Upper lobe of right lung (tissue), 1 donor: ENCODE measurements around the gene TBX19. TPM values are rescaled to one million over a fixed set of nuclear protein-coding genes. Genes with fewer than 3 reads are reported as not detected.

ENCODE experiments used
- ATAC-seq: fragments of 200-7000 bp; cut with Tn5 transposase; one replicate; pipeline ENCODE4 v1.9.1; 2020; ENCODE audit warnings: mild to moderate bottlenecking, moderate library complexity
- DNase-seq: peaks from one replicate; pipeline ENCODE4 v3.0.0-alpha.2; 2020
- H3K27ac ChIP-seq: fragments of 200-600 bp; one replicate; pipeline ENCODE4 v1.8.0; 2022
- H3K27me3 ChIP-seq: fragments of 200-600 bp; one replicate; pipeline ENCODE4 v1.8.0; 2022; ENCODE audit warnings: mild to moderate bottlenecking
- H3K36me3 ChIP-seq: fragments of 200-600 bp; one replicate; pipeline ENCODE4 v1.8.0; 2022
- H3K4me1 ChIP-seq: fragments of 200-600 bp; one replicate; pipeline ENCODE4 v1.8.0; 2022
- H3K4me3 ChIP-seq: fragments of 200-600 bp; one replicate; pipeline ENCODE4 v1.8.0; 2022; ENCODE audit warnings: mild to moderate bottlenecking
- H3K9me3 ChIP-seq: fragments of 200-600 bp; one replicate; pipeline ENCODE4 v1.8.0; 2022
- intact Hi-C: fragments of 100-400 bp; cut with DNase I; formaldehyde crosslinking; loops from one replicate; pipeline ENCODE4 v1.11.0; 2022
- total RNA-seq: library from RNA; stranded (reverse); fragmentation: NEBNext Ultra II Directional; extraction: Animal tissue kit (Norgen Biotek cat#: 25700); gene quantifications from one replicate; pipeline ENCODE4 v1.2.1, GENCODE V29; 2021
- TF ChIP-seq, protein P1 (sequence below): fragments of 200-600 bp; IDR thresholded peaks from one replicate; pipeline ENCODE4 v1.8.0; 2022; ENCODE audit warnings: antibody characterized with exemption
- donor health status: DM: no; HTN: yes; CAD: no; lungs with severe emphysema.

The TBX19 gene
- total RNA-seq, 1 donor from 2014 or later: 3.5 TPM

DNA sequence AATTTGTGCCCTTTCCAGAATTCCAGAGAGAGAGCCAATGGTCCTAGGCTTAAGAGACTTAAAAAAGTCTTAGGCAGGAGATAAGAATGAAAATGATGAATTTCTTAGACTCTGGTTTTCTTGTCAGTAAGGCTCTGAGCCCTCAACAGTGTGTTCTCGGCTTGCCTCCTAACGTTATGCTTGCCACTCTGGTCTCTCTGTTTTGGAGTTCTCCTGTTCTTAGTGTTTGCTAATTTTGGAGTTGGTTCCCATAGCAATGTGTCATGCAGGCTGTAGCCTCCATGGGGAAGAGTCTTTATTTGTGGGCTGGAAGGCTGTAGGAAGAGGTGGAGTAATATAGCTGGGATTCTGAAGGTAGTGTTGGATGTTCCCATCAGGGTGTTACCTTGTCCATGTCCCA lies 19.9 kb downstream of the TBX19 start:
- DNase-seq (no peak), ATAC-seq (no peak)
- intact Hi-C loops: no loop called here

DNA sequence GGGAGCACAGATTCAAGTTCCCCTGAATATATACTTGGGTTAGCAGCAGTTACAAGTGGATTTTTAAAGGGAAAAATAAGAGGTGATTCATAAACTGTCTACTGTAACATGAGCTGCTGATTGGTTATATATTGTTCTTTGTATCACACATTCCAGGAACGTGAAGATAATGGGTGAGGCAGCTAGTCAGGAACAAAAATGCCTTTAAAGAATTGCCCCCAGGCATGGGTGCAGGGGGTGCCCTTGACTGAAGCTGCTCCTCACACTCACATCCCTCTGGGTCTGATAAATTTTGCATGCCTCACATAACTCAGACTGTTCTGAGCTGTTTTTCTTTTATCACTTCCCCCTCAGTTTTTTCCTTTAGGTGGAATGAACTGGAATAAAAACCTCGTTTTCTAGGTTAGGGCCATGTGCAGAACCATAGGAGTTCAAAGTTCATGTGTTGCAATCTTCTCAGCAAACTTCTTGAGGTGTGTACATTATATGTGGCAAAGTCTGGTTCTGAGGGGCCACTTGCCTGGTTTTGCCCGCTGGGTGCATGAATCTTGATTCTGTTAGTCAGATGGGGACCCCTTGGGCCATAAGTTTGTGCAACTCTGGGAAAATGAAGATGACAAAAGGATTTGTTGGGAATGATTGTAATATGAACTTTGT lies 21.1 kb downstream of the TBX19 start:
- Histone ChIP-seq H3K36me3 (no peaks in the 10 kb centered on the region), H3K9me3 (no peaks in the 10 kb centered on the region), H3K27ac (no peak overlapping the region), H3K27me3 (no peaks in the 10 kb centered on the region), H3K4me1 (no peaks in the 10 kb centered on the region), H3K4me3 (no peak overlapping the region)
- DNase-seq: no peak
- ATAC-seq: no peak
- TF ChIP-seq, protein P1, sequence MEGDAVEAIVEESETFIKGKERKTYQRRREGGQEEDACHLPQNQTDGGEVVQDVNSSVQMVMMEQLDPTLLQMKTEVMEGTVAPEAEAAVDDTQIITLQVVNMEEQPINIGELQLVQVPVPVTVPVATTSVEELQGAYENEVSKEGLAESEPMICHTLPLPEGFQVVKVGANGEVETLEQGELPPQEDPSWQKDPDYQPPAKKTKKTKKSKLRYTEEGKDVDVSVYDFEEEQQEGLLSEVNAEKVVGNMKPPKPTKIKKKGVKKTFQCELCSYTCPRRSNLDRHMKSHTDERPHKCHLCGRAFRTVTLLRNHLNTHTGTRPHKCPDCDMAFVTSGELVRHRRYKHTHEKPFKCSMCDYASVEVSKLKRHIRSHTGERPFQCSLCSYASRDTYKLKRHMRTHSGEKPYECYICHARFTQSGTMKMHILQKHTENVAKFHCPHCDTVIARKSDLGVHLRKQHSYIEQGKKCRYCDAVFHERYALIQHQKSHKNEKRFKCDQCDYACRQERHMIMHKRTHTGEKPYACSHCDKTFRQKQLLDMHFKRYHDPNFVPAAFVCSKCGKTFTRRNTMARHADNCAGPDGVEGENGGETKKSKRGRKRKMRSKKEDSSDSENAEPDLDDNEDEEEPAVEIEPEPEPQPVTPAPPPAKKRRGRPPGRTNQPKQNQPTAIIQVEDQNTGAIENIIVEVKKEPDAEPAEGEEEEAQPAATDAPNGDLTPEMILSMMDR: no peak
- intact Hi-C loops: no loop called here

More for the DNA sequence above, 19.9 kb downstream of the TBX19 start:
- no peaks in the 10 kb centered on the region for H3K27me3 ChIP-seq
- H3K36me3 ChIP-seq: no peaks in the 10 kb centered on the region
- no peak overlapping the region for H3K27ac ChIP-seq
- no peaks in the 10 kb centered on the region for H3K4me1 ChIP-seq
- no peaks in the 10 kb centered on the region for H3K9me3 ChIP-seq
- no peak overlapping the region for H3K4me3 ChIP-seq
- TF ChIP-seq, protein P1: no peak

DNA sequence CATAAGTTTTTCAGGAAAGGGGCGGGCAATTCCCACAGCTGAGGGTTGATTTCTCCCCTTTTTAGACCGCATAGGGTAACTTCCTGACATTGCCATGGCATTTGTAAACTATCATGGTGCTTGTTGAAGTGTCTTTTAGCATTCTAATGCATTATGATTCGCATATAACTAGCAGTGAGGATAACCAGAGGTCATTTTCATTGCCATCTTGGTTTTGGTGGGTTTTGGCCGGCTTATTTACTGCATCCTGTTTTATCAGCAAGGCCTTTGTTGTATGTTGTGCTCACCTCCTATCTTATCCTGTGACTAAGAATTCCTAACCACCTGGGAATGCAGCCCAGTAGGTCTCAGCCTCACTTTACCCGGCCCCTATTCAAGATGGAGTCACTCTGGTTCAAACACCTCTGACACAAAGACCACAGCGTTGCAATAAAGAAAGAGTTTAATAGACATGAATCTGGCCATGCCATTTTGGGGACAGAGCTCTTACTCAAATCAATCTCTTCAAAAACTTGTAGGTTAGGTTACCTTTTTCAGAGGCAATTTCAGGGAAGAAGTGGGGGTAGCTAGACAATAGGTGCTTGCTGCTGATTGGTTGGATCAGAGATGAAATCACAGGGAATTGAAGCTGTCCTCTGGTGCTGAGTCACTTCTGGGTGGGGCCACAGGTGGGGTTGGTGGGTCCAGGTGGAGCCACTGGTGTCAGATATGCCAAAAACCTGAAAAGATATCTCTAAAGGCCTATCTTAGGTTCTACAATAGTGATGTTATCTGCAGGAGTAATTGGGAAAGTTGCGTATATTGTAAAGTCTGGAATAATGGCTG lies 23.3 kb downstream of the TBX19 start:
- Histone ChIP-seq H3K27me3 (no peaks in the 10 kb centered on the region), H3K4me1 (no peaks in the 10 kb centered on the region), H3K27ac (no peak overlapping the region), H3K4me3 (no peak overlapping the region), H3K9me3 (no peaks in the 10 kb centered on the region), H3K36me3 (peaks cover 5% of the 10 kb centered on the region)
- TF ChIP-seq, protein P1: no peak
- intact Hi-C loops: no loop called here
- DNase-seq: no peak
- ATAC-seq: no peak

DNA sequence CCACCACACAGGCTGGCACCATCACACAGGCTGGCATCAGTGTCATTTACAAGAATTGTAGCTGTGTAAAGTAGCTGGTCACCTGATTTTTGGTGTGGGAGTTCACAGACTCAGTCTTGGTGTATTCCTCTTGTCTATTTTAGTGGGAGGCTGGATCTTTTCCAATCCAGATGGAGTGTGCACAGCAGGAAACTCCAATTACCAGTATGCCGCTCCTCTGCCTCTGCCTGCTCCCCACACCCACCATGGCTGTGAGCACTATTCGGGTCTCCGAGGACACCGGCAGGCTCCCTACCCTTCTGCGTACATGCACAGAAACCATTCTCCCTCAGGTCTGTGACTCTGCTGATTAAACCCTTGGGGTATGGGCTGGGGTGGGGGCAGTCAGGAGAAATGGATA lies 24.2 kb downstream of the TBX19 start:
- no peak for DNase-seq
- Histone ChIP-seq H3K27ac (no peak overlapping the region), H3K27me3 (no peaks in the 10 kb centered on the region), H3K4me3 (no peak overlapping the region), H3K9me3 (no peaks in the 10 kb centered on the region), H3K36me3 (peaks cover 8% of the 10 kb centered on the region), H3K4me1 (no peaks in the 10 kb centered on the region)
- ATAC-seq: no peak
- intact Hi-C loops: no loop called here
- TF ChIP-seq, protein P1: no peak

DNA sequence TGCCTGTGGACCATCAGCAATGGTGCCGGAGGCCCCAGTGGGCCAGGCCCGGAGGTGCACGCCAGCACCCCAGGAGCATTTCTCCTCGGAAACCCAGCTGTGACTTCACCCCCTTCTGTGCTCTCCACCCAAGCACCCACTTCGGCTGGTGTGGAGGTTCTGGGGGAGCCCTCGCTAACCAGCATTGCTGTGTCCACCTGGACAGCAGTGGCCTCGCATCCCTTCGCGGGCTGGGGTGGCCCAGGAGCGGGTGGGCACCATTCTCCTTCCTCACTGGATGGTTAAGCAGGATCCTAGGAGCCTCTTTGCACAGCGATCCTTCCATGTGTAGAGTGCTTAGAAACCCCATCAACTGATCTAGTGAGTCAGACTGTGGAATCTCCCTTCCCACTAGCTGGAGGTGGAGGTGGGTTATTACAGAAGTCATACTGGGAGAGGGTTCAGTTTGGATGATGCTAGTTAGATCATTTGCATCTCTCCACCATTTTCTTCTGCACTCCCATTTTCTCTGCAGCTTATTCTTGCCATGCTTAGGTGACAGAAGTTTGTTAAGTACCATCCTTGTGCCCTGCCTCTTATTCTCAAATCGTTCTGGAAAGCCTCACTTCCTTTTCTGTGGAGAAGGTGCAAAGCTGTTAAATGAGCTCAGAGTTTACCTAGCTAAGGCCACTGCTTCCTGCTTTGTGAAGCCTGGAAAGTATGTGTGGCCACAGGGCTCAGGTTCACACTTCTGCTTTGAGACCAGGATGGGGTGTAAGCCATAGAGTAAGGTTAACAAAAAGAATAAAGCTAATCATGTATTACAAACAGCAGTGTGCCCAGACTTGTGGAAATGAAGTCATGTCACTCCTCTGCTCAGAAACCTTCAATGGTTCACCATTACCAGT lies 32.3 kb downstream of the TBX19 start:
- DNase-seq: no peak
- Histone ChIP-seq H3K36me3 (peaks cover 8% of the 10 kb centered on the region), H3K4me3 (no peak overlapping the region), H3K9me3 (no peaks in the 10 kb centered on the region), H3K27me3 (no peaks in the 10 kb centered on the region), H3K27ac (no peak overlapping the region), H3K4me1 (no peaks in the 10 kb centered on the region)
- intact Hi-C loops: no loop called here
- TF ChIP-seq, protein P1: no peak
- peak; percentile 31 for ATAC-seq
